Ishikawa (cell line): ENCODE data around the gene UHRF2.

ENCODE experiments used
- CREB1 ChIP-seq: IDR thresholded peaks from 2 replicates; pipeline ENCODE4 v1.6.1; 2012; ENCODE audit warnings: low read depth
- EGR1 ChIP-seq: IDR thresholded peaks from 2 replicates; pipeline ENCODE4 v1.6.1; 2012
- EP300 ChIP-seq: IDR thresholded peaks from 2 replicates; pipeline ENCODE4 v1.6.1; 2012; ENCODE audit warnings: borderline replicate concordance
- NFIC ChIP-seq: IDR thresholded peaks from 2 replicates; pipeline ENCODE4 v1.6.1; 2012
- REST ChIP-seq: IDR thresholded peaks from 2 replicates; pipeline ENCODE4 v1.6.1; 2012; ENCODE audit warnings: low read depth, mild to moderate bottlenecking
- TAF1 ChIP-seq: IDR thresholded peaks from 2 replicates; pipeline ENCODE4 v1.6.1; 2012; ENCODE audit warnings: low read depth, mild to moderate bottlenecking
- YY1 ChIP-seq: IDR thresholded peaks from 2 replicates; pipeline ENCODE4 v1.6.1; 2012; ENCODE audit warnings: low read depth
- ZBTB7A ChIP-seq: IDR thresholded peaks from 2 replicates; pipeline ENCODE4 v1.6.1; 2012; ENCODE audit warnings: low read depth
- TF ChIP-seq, protein P1 (sequence below): IDR thresholded peaks from 2 replicates; pipeline ENCODE4 v1.6.1; 2012

GRCh38 chr9:6418764-6419163, 5.8 kb downstream of the UHRF2 start:
- TF ChIP-seq ZBTB7A, result no peak
- no peak for TF ChIP-seq EGR1
- TF ChIP-seq, protein P1, sequence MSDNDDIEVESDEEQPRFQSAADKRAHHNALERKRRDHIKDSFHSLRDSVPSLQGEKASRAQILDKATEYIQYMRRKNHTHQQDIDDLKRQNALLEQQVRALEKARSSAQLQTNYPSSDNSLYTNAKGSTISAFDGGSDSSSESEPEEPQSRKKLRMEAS, result no peak
- TF ChIP-seq TAF1, result no peak
- TF ChIP-seq REST, result no peak
- no peak for TF ChIP-seq NFIC
- no peak for TF ChIP-seq EP300
- TF ChIP-seq CREB1, result no peak
- no peak for TF ChIP-seq YY1
